ENCODE measurements around the gene BAIAP3. TPM values are rescaled to one million over a fixed set of nuclear protein-coding genes. Genes with fewer than 3 reads are reported as not detected.

Gene BAIAP3
- total RNA-seq, 4 donors from 2014 or later = 1.5 to 5.4 (median 2.4) TPM

DNA sequence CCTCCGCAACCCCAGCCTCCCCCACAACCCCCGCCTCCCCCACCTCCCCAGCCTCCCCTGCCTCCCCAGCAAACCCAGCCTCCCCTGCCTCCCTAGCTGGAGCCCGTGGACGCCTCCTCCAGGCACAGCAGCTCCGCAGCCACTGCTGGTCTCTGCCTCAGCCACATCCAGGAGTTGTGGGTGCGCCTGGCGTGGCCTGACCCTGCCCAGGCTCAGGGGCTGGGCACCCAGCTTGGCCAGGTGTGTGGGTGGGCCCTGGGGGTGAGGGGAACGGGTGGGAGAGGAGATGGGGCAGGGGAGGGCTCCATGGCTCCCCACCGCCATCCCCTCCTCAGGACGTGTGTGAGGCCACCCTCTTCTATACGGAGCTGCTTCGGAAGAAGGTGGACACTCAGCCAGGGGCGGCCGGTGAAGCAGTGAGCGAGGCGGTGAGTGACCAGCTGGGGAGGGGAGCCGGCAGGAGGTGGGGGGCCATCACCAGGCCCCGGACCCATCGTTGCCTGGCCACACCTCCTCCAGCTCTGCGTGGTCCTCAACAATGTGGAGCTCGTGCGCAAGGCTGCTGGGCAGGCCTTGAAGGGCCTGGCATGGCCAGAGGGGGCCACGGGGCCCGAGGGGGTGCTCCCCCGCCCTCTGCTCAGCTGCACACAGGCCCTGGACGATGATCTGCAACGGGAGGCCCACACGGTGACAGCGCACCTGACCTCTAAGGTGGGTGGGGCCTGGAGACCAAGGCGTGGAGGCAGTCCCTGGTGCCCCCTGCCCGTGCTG, 12.4 kb downstream of the BAIAP3 start:
- no peak for DNase-seq (ENCODE audit: low spot score in 2 of 2)
- H3K4me3 ChIP-seq (ENCODE audit: low read depth, poor library complexity, severe bottlenecking) = no peak overlapping the region
- intact Hi-C loops (cut with DNase I; ENCODE audit: low total_unique reads) = no loop called here
- WGBS, 2 donors = 73 to 77% methylated on average over 18 to 21 of the region's 31 CpGs
- TF ChIP-seq, protein P1, sequence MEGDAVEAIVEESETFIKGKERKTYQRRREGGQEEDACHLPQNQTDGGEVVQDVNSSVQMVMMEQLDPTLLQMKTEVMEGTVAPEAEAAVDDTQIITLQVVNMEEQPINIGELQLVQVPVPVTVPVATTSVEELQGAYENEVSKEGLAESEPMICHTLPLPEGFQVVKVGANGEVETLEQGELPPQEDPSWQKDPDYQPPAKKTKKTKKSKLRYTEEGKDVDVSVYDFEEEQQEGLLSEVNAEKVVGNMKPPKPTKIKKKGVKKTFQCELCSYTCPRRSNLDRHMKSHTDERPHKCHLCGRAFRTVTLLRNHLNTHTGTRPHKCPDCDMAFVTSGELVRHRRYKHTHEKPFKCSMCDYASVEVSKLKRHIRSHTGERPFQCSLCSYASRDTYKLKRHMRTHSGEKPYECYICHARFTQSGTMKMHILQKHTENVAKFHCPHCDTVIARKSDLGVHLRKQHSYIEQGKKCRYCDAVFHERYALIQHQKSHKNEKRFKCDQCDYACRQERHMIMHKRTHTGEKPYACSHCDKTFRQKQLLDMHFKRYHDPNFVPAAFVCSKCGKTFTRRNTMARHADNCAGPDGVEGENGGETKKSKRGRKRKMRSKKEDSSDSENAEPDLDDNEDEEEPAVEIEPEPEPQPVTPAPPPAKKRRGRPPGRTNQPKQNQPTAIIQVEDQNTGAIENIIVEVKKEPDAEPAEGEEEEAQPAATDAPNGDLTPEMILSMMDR (IDR thresholded peaks at IDR 0.05) = no peak
- TF ChIP-seq POLR2A (IDR thresholded peaks at IDR 0.05) = no peak

DNA sequence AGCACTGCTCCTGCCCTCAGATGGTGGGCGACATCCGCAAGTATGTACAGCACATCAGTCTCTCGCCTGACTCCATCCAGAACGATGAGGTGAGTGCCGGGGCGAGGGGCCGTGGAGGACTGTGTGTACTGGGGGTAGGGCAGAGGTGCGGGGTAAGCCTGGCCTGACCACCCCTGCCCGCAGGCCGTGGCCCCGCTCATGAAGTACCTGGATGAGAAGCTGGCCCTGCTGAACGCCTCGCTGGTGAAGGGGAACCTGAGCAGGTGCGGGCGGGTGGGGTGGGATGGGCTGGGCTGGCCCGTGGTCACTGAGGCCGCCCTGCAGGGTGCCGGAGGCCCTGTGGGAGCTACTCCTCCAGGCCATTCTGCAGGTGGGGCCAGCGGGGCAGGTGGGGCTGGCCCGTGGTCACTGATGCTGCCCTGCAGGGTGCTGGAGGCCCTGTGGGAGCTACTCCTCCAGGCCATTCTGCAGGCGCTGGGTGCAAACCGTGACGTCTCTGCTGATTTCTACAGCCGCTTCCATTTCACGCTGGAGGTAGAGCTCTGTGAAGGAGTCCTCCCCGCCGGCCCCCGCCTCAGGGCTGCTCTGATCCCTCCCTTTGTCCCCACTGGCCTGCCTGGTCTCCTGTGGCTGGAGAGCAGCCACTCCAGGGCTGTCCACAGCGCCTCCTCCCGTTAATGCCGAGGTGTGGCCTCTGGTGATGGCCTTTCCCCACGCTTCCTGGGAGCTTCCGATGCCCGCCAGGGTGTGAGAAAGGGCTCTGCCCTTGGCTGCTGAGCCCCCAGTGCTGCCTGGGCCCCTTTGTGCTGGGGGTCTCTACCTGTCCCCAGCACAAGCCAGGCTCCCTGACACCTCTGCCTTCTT, 13.2 kb downstream of the BAIAP3 start:
- WGBS, 2 donors = 62 to 64% methylated on average over 22 to 23 of the region's 34 CpGs
- H3K4me3 ChIP-seq (ENCODE audit: low read depth, poor library complexity, severe bottlenecking) = no peak overlapping the region
- intact Hi-C loops (cut with DNase I; ENCODE audit: low total_unique reads) = no loop called here

DNA sequence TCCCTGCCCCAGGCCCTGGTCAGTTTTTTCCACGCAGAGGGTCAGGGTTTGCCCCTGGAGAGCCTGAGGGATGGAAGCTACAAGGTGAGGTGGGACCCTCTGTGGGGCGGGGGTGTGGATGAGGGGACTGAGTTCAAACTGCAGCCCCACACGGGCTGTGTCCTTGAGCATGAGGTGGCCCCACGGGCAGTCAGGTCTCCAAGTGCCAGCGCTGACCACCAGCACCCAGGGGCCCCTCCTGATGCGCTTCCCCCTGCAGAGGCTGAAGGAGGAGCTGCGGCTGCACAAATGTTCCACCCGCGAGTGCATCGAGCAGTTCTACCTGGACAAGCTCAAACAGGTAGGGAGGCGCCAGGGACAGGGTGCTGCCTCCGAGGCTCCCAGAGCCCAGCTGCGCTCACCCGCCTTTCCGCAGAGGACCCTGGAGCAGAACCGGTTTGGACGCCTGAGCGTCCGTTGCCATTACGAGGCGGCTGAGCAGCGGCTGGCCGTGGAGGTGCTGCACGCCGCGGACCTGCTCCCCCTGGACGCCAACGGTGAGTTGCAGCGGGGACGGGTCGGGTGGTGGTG, 13.9 kb downstream of the BAIAP3 start:
- intact Hi-C loops (cut with DNase I; ENCODE audit: low total_unique reads) = no loop called here
- H3K4me3 ChIP-seq (ENCODE audit: low read depth, poor library complexity, severe bottlenecking) = no peak overlapping the region
- no peak for DNase-seq (ENCODE audit: low spot score in 2 of 2)
- no peak for TF ChIP-seq POLR2A (IDR thresholded peaks at IDR 0.05)
- TF ChIP-seq, protein P1 (IDR thresholded peaks at IDR 0.05) = no peak
- WGBS, 2 donors = 48 to 64% methylated on average over 10 to 26 of the region's 31 CpGs

More for the DNA sequence above, 13.2 kb downstream of the BAIAP3 start:
- no peak for TF ChIP-seq POLR2A (IDR thresholded peaks at IDR 0.05)
- TF ChIP-seq, protein P1 (IDR thresholded peaks at IDR 0.05) = no peak
- no peak for DNase-seq (ENCODE audit: low spot score in 2 of 2)

DNA sequence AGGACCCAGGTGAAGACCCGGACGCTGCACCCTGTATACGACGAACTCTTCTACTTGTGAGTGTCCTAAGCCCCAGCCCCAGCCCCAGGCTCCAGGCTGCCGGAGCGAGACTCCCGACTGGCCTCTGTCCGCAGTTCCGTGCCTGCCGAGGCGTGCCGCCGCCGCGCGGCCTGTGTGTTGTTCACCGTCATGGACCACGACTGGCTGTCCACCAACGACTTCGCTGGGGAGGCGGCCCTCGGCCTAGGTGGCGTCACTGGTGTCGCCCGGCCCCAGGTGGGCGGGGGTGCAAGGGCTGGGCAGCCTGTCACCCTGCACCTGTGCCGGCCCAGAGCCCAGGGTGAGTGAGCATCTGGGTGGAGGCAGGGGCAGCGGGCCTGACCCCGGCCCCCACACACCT, 14.5 kb downstream of the BAIAP3 start:
- DNase-seq (ENCODE audit: low spot score in 2 of 2) = no peak
- intact Hi-C loops (cut with DNase I; ENCODE audit: low total_unique reads) = no loop called here
- TF ChIP-seq POLR2A (IDR thresholded peaks at IDR 0.05) = no peak
- TF ChIP-seq, protein P1 (IDR thresholded peaks at IDR 0.05) = no peak
- 80 to 84% methylated on average over 8 to 26 of the region's 29 CpGs for WGBS, 2 donors
- no peak overlapping the region for H3K4me3 ChIP-seq (ENCODE audit: low read depth, poor library complexity, severe bottlenecking)

DNA sequence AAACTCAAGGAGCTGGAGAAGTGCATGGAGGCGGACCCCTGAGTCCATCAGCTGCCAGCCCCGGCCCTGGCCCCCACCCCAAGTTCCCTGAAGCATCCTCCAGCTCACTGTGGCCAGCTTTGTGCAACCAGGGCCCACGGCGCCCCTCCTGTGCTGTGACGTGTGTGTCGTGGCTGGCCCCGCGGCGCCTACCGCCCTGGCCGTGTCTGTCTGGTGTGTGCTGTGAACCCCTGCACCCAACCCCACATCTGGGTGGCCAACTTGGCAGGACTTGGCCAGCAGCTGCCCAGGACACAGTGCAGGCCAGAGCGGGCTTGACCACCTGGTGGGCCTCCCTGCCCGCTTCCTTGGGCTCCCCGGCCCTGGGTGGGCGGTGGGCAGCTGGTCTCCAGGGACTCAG, 15.0 kb downstream of the BAIAP3 start:
- 77 to 87% methylated on average over 8 to 14 of the region's 15 CpGs for WGBS, 2 donors
- no peak overlapping the region for H3K4me3 ChIP-seq (ENCODE audit: low read depth, poor library complexity, severe bottlenecking)
- intact Hi-C loops (cut with DNase I; ENCODE audit: low total_unique reads) = no loop called here
- TF ChIP-seq, protein P1 (IDR thresholded peaks at IDR 0.05) = no peak
- TF ChIP-seq POLR2A (IDR thresholded peaks at IDR 0.05) = no peak
- no peak for DNase-seq (ENCODE audit: low spot score in 2 of 2)
